ENCODE results near the gene TSKU.
A peak's percentile ranks its signal among the peaks of the same experiment; 100 is the strongest.

TSKU gene

GRCh38 chr11:76783294-76783895 is at the start of gene TSKU:
Gene TSKU, plus strand, starts transcription at chr11:76783356. Its CDS starts 12,261 bp downstream, at chr11:76795617.
- no peak for DNase-seq (ENCODE audit: low read depth, low spot score)

GRCh38 chr11:76733906-76734305 is 49.2 kb upstream of the TSKU start:
- peak; percentile 77 for DNase-seq (ENCODE audit: low read depth, low spot score)

- DNase-seq (ENCODE audit: low read depth, low spot score), result peak; percentile 24
These were observed 48.4 kb upstream of the TSKU start for GRCh38 chr11:76734456-76735420.

- no peak for DNase-seq (ENCODE audit: low read depth, low spot score)
These were observed 47.3 kb upstream of the TSKU start for GRCh38 chr11:76735841-76736240.

- no peak for DNase-seq (ENCODE audit: low read depth, low spot score)
These were observed 46.9 kb upstream of the TSKU start for GRCh38 chr11:76736266-76736665.

GRCh38 chr11:76736773-76737495 is 46.2 kb upstream of the TSKU start:
- no peak for DNase-seq (ENCODE audit: low read depth, low spot score)

GRCh38 chr11:76738618-76739240 is 44.4 kb upstream of the TSKU start:
- DNase-seq (ENCODE audit: low read depth, low spot score), result peak; percentile 54

GRCh38 chr11:76739798-76740197 is 43.4 kb upstream of the TSKU start:
- DNase-seq (ENCODE audit: low read depth, low spot score), result no peak

- no peak for DNase-seq (ENCODE audit: low read depth, low spot score)
These were observed 42.4 kb upstream of the TSKU start for GRCh38 chr11:76740772-76741171.

- no peak for DNase-seq (ENCODE audit: low read depth, low spot score)
These were observed 40.3 kb upstream of the TSKU start for GRCh38 chr11:76742902-76743301.

- no peak for DNase-seq (ENCODE audit: low read depth, low spot score)
These were observed 38.7 kb upstream of the TSKU start for GRCh38 chr11:76744186-76745043.

GRCh38 chr11:76745044-76745376 is 38.1 kb upstream of the TSKU start:
- DNase-seq (ENCODE audit: low read depth, low spot score), result no peak

GRCh38 chr11:76745561-76746207 is 37.5 kb upstream of the TSKU start:
- no peak for DNase-seq (ENCODE audit: low read depth, low spot score)

- DNase-seq (ENCODE audit: low read depth, low spot score), result no peak
These were observed 35.8 kb upstream of the TSKU start for GRCh38 chr11:76747153-76747914.

- DNase-seq (ENCODE audit: low read depth, low spot score), result no peak
These were observed 35.0 kb upstream of the TSKU start for GRCh38 chr11:76747915-76748860.

- DNase-seq (ENCODE audit: low read depth, low spot score), result no peak
These were observed 34.2 kb upstream of the TSKU start for GRCh38 chr11:76748948-76749347.

GRCh38 chr11:76750067-76750466 is 33.1 kb upstream of the TSKU start:
- no peak for DNase-seq (ENCODE audit: low read depth, low spot score)

- DNase-seq (ENCODE audit: low read depth, low spot score), result no peak
These were observed 32.4 kb upstream of the TSKU start for GRCh38 chr11:76750746-76751145.
